ENCODE measurements around the gene MRPS33.

DNA sequence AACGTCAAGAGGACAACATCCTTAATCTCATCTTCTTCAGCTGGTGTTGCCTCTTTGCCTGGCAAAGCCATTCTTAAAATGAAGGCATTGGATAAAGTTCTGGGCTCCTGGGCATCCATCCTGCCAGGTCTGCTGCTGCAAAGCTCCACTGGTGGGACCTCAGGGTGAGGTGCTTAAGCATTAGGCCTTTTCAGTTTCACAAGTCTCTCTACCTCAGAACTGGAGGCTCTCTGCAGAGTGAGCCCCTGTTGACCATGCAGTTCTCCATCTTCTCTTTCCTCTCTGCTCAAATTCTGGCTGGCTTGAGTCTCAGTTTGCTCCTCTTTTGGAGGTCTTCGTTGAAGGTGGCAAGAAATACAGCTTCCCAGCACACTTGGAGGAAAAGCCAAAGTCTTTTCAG lies 47.3 kb downstream of the MRPS33 start:
- TF ChIP-seq, protein P1, sequence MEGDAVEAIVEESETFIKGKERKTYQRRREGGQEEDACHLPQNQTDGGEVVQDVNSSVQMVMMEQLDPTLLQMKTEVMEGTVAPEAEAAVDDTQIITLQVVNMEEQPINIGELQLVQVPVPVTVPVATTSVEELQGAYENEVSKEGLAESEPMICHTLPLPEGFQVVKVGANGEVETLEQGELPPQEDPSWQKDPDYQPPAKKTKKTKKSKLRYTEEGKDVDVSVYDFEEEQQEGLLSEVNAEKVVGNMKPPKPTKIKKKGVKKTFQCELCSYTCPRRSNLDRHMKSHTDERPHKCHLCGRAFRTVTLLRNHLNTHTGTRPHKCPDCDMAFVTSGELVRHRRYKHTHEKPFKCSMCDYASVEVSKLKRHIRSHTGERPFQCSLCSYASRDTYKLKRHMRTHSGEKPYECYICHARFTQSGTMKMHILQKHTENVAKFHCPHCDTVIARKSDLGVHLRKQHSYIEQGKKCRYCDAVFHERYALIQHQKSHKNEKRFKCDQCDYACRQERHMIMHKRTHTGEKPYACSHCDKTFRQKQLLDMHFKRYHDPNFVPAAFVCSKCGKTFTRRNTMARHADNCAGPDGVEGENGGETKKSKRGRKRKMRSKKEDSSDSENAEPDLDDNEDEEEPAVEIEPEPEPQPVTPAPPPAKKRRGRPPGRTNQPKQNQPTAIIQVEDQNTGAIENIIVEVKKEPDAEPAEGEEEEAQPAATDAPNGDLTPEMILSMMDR (IDR thresholded peaks at IDR 0.05; ENCODE audit: low read depth, low read length, poor library complexity, severe bottlenecking) = no peak
- TF ChIP-seq EZH2phosphoT487 (IDR thresholded peaks at IDR 0.05; ENCODE audit: borderline replicate concordance, low read length) = no peak
